Hepatocyte (in vitro differentiated cells): ENCODE measurements around the gene PAH. TPM values are rescaled to one million over a fixed set of nuclear protein-coding genes. Genes with fewer than 3 reads are reported as not detected.

Experiments
- DNase-seq: peaks from one replicate; pipeline ENCODE4 v3.0.0-alpha.2; 2016; ENCODE audit warnings: low spot score
- H2AFZ ChIP-seq: fragments of 200-600 bp; sonication (generic); 2 replicates; pipeline ENCODE4 v1.6.0; 2016; ENCODE audit warnings: antibody characterized with exemption, mild to moderate bottlenecking
- H3K27ac ChIP-seq: fragments of 200-600 bp; sonication (generic); 2 replicates; pipeline ENCODE4 v1.5.1; 2016; ENCODE audit warnings: mild to moderate bottlenecking
- H3K27me3 ChIP-seq: fragments of 200-600 bp; sonication (generic); 2 replicates; pipeline ENCODE4 v1.6.1; 2016
- H3K36me3 ChIP-seq: fragments of 200-600 bp; sonication (generic); replicated peaks from 2 replicates; pipeline ENCODE4 v1.5.1; 2016; ENCODE audit warnings: low read depth; ENCODE audit not compliant: insufficient read depth
- H3K4me1 ChIP-seq: fragments of 200-600 bp; sonication (generic); 2 replicates; pipeline ENCODE4 v1.5.1; 2016; ENCODE audit warnings: mild to moderate bottlenecking, moderate library complexity; ENCODE audit not compliant: insufficient read depth
- H3K4me2 ChIP-seq: fragments of 200-600 bp; sonication (generic); 2 replicates; pipeline ENCODE4 v1.6.0; 2016
- H3K4me3 ChIP-seq: fragments of 200-600 bp; sonication (generic); 2 replicates; pipeline ENCODE4 v1.5.1; 2016; ENCODE audit warnings: mild to moderate bottlenecking
- H3K79me2 ChIP-seq: fragments of 200-600 bp; sonication (generic); 2 replicates; pipeline ENCODE4 v1.6.0; 2017; ENCODE audit warnings: mild to moderate bottlenecking
- H3K9me2 ChIP-seq: fragments of 200-600 bp; sonication (generic); replicated peaks from 2 replicates; pipeline ENCODE4 v1.6.0; 2017; ENCODE audit warnings: mild to moderate bottlenecking; ENCODE audit not compliant: insufficient read depth
- H3K9me3 ChIP-seq: fragments of 200-600 bp; sonication (generic); 2 replicates; pipeline ENCODE4 v1.5.1; 2016; ENCODE audit warnings: low read depth, mild to moderate bottlenecking
- H4K20me1 ChIP-seq: fragments of 200-600 bp; sonication (generic); 2 replicates; pipeline ENCODE4 v1.6.0; 2016; ENCODE audit warnings: mild to moderate bottlenecking; ENCODE audit not compliant: insufficient read depth, poor library complexity, severe bottlenecking
- EZH2 ChIP-seq: fragments of 200-600 bp; sonication (generic); IDR thresholded peaks from 2 replicates; pipeline ENCODE4 v1.6.1; 2016; ENCODE audit warnings: antibody characterized with exemption, mild to moderate bottlenecking, borderline replicate concordance
- EZH2phosphoT487 ChIP-seq: fragments of 200-600 bp; sonication (generic); IDR thresholded peaks from one replicate; pipeline ENCODE4 v1.6.1; 2018; ENCODE audit warnings: antibody characterized with exemption, mild to moderate bottlenecking, low read depth, moderate library complexity; ENCODE audit not compliant: unreplicated experiment, severe bottlenecking
- WGBS: methylation state at CpG from one replicate; pipeline ENCODE4 v1.1.6; 2016; ENCODE audit warnings: low lambda C conversion rate; ENCODE audit errors: missing lambda C conversion rate; 5-methylcytosine and 5-hydroxymethylcytosine counted together
- polyA plus RNA-seq: library from polyadenylated mRNA; unstranded; fragments of >200 nt; fragmentation: Nextera tagmentation; extraction: Ambion mirVana; gene quantifications from 2 replicates; pipeline ENCODE4 v1.2.1, GENCODE V29; 2016
- total RNA-seq: library from RNA; depleted of rRNA; stranded (reverse); fragments of >200 nt; gene quantifications from 2 replicates; pipeline ENCODE4 v1.2.3, GENCODE V29; 2014
- TF ChIP-seq, protein P1 (sequence below): fragments of 200-600 bp; sonication (generic); IDR thresholded peaks from 2 replicates; pipeline ENCODE4 v1.5.1; 2016; ENCODE audit warnings: antibody characterized with exemption, mild to moderate bottlenecking; ENCODE audit not compliant: poor library complexity

Gene PAH
- total and polyA plus RNA-seq, 2 experiments from 2014 or later = 76.1 to 203 TPM

GRCh38 chr12:102953221-102953620 lies 36.2 kb upstream of the PAH start:
- Histone ChIP-seq H3K4me1 (peaks cover 12% of the 10 kb centered on the region), H3K4me3 (no peak overlapping the region), H3K27me3 (peaks cover 88% of the 10 kb centered on the region), H3K27ac (no peak overlapping the region), H3K9me3 (no peaks in the 10 kb centered on the region), H3K79me2 (no peaks in the 10 kb centered on the region), H4K20me1 (no peaks in the 10 kb centered on the region), H3K36me3 (no peaks in the 10 kb centered on the region), H3K9me2 (no peaks in the 10 kb centered on the region), H3K4me2 (no peak overlapping the region), H2AFZ (no peak overlapping the region)
- DNase-seq = no peak
- TF ChIP-seq, protein P1, sequence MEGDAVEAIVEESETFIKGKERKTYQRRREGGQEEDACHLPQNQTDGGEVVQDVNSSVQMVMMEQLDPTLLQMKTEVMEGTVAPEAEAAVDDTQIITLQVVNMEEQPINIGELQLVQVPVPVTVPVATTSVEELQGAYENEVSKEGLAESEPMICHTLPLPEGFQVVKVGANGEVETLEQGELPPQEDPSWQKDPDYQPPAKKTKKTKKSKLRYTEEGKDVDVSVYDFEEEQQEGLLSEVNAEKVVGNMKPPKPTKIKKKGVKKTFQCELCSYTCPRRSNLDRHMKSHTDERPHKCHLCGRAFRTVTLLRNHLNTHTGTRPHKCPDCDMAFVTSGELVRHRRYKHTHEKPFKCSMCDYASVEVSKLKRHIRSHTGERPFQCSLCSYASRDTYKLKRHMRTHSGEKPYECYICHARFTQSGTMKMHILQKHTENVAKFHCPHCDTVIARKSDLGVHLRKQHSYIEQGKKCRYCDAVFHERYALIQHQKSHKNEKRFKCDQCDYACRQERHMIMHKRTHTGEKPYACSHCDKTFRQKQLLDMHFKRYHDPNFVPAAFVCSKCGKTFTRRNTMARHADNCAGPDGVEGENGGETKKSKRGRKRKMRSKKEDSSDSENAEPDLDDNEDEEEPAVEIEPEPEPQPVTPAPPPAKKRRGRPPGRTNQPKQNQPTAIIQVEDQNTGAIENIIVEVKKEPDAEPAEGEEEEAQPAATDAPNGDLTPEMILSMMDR = no peak
- no peak for TF ChIP-seq EZH2
- TF ChIP-seq EZH2phosphoT487 = no peak

DNA sequence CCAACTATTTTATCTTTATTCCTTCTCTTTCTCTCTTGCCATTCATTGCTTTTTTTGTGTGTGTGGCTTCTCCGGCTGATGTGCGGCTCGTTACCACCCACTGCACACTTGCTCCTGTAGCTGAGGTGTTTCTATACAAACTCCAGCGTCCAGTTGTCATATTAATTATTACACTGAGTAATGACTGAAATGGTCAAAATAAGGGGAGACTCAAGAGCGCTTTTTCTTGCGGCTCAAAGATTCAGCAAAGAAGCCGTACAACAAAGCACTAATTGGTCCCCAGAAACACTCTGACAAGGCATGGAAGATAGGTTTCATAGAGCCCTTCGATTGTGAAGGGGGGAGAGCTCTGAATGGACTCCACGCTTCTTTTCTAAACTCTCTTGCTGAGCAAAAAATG lies 34.8 kb upstream of the PAH start:
- H3K4me1 ChIP-seq = peaks cover 9% of the 10 kb centered on the region
- no peaks in the 10 kb centered on the region for H3K9me3 ChIP-seq
- H4K20me1 ChIP-seq = no peaks in the 10 kb centered on the region
- H3K4me3 ChIP-seq = no peak overlapping the region
- no peaks in the 10 kb centered on the region for H3K36me3 ChIP-seq
- 65% methylated on average over 9 of the region's 9 CpGs for WGBS
- no peak overlapping the region for H3K27ac ChIP-seq
- H3K9me2 ChIP-seq = no peaks in the 10 kb centered on the region
- H3K79me2 ChIP-seq = no peaks in the 10 kb centered on the region
- no peak overlapping the region for H3K4me2 ChIP-seq
- H3K27me3 ChIP-seq = peaks cover 76% of the 10 kb centered on the region
- no peak for TF ChIP-seq EZH2
- TF ChIP-seq, protein P1 = no peak
- no peak for TF ChIP-seq EZH2phosphoT487
- no peak overlapping the region for H2AFZ ChIP-seq
- no peak for DNase-seq

- peaks cover 69% of the 10 kb centered on the region for H3K27me3 ChIP-seq
- H3K9me3 ChIP-seq = no peaks in the 10 kb centered on the region
- no peaks in the 10 kb centered on the region for H3K9me2 ChIP-seq
- no peak for TF ChIP-seq EZH2
- TF ChIP-seq, protein P1 = no peak
- no peak for TF ChIP-seq EZH2phosphoT487
- 18% methylated on average over 21 of the region's 21 CpGs for WGBS
- H3K36me3 ChIP-seq = no peaks in the 10 kb centered on the region
- H4K20me1 ChIP-seq = no peaks in the 10 kb centered on the region
- peak overlapping the region; percentile 71 for H3K4me2 ChIP-seq
- DNase-seq = no peak
- H2AFZ ChIP-seq = no peak overlapping the region
- H3K79me2 ChIP-seq = no peaks in the 10 kb centered on the region
- no peak overlapping the region for H3K27ac ChIP-seq
- peaks cover 3% of the 10 kb centered on the region for H3K4me1 ChIP-seq
- no peak overlapping the region for H3K4me3 ChIP-seq
Observed at GRCh38 chr12:102950950-102951619, 34.0 kb upstream of the PAH start.
